WERI-Rb-1 (cell line): ENCODE data around the gene FBLN5.

ENCODE experiments used
- DNase-seq: peaks from one replicate; pipeline ENCODE4 v3.0.0-alpha.2; 2020
- H3K27ac ChIP-seq: fragments of 250-450 bp; sonication (Bioruptor Pico); 2 replicates; pipeline ENCODE4 v1.5.1; 2020; ENCODE audit warnings: mild to moderate bottlenecking, moderate library complexity
- H3K27me3 ChIP-seq: fragments of 250-450 bp; sonication (Bioruptor Pico); 2 replicates; pipeline ENCODE4 v1.5.1; 2021; ENCODE audit warnings: mild to moderate bottlenecking, low read depth, moderate library complexity; ENCODE audit not compliant: insufficient read depth, severe bottlenecking
- H3K36me3 ChIP-seq: fragments of 250-450 bp; sonication (Bioruptor Pico); 2 replicates; pipeline ENCODE4 v1.5.1; 2020; ENCODE audit warnings: mild to moderate bottlenecking, moderate library complexity
- H3K4me3 ChIP-seq: 2 replicates; pipeline ENCODE4 v1.5.1; 2011; ENCODE audit warnings: low read depth, mild to moderate bottlenecking, control low read depth, low read length
- H3K9me3 ChIP-seq: fragments of 250-450 bp; sonication (Bioruptor Pico); 2 replicates; pipeline ENCODE4 v1.5.1; 2021; ENCODE audit warnings: mild to moderate bottlenecking, moderate library complexity; ENCODE audit not compliant: severe bottlenecking
- CTCF ChIP-seq: IDR thresholded peaks from 2 replicates; pipeline ENCODE4 v1.5.1; 2011; ENCODE audit warnings: low read depth, mild to moderate bottlenecking, control low read depth, inconsistent platforms, low read length

FBLN5 gene

DNA sequence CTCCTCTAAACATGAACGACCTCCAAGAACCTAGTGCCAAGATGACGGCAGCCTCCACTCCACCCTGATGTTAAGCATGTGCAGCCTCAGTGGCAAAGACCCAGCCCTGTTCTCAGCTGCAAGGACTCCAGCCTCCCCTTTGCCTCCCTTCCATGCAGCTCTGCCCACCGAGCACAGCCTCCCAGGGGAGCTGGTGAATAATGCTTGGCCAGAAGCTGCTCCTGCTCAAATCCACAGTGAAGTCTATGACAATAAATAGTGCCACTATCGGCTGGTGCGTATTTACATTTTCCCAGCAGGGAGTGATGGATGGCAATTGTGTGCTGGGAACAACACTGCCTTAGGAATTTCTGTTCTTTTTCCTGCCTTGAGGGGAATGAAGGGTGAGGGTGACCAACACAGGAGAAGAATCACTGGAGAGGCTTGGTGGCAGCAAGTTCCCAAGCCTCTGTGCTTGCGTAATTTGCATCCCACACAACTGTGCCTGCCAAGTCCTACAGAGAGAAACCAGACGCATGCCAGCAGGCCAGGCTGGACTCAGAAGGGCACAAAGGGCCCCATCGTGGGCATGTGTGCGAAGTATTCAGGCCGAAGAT, 50.3 kb downstream of the FBLN5 start:
- Histone ChIP-seq H3K9me3 (no peaks in the 10 kb centered on the region), H3K27me3 (no peaks in the 10 kb centered on the region), H3K36me3 (no peaks in the 10 kb centered on the region), H3K4me3 (no peak overlapping the region), H3K27ac (no peak overlapping the region)
- no peak for TF ChIP-seq CTCF
- DNase-seq, result no peak

DNA sequence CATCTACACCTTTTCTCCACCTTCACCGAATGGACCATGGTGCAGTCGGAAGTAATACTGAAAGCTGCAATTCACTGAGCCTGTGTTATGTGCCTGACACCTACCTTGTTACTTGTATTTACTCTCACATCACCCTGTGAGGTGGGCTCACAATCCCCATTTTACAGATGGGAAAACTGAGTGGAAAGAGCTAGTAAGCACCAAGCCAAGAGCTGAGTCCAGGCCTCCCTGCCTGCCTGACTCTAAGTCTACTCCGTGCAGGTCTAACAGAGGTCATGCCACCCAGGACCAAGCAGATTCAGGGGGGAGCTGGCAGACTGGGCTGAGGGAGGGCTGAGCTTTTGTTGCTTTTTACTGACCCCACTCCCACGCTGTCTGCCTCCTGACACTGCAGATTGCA, 51.1 kb downstream of the FBLN5 start:
- Histone ChIP-seq H3K36me3 (no peaks in the 10 kb centered on the region), H3K9me3 (no peaks in the 10 kb centered on the region), H3K27ac (no peak overlapping the region), H3K4me3 (no peak overlapping the region), H3K27me3 (no peaks in the 10 kb centered on the region)
- DNase-seq, result no peak
- TF ChIP-seq CTCF, result no peak

- H3K9me3 ChIP-seq, result no peaks in the 10 kb centered on the region
Observed at GRCh38 chr14:91893669-91894068, 53.8 kb downstream of the FBLN5 start.

GRCh38 chr14:91893007-91893406, 54.5 kb downstream of the FBLN5 start:
- DNase-seq, result peak; percentile 48
- Histone ChIP-seq H3K4me3 (no peak overlapping the region), H3K9me3 (no peaks in the 10 kb centered on the region), H3K27ac (no peak overlapping the region), H3K27me3 (no peaks in the 10 kb centered on the region), H3K36me3 (no peaks in the 10 kb centered on the region)
- peak; percentile 78 for TF ChIP-seq CTCF

More at GRCh38 chr14:91893669-91894068, 53.8 kb downstream of the FBLN5 start:
- Histone ChIP-seq H3K27me3 (no peaks in the 10 kb centered on the region), H3K27ac (no peak overlapping the region), H3K4me3 (no peak overlapping the region), H3K36me3 (no peaks in the 10 kb centered on the region)
- no peak for DNase-seq
- no peak for TF ChIP-seq CTCF

DNA sequence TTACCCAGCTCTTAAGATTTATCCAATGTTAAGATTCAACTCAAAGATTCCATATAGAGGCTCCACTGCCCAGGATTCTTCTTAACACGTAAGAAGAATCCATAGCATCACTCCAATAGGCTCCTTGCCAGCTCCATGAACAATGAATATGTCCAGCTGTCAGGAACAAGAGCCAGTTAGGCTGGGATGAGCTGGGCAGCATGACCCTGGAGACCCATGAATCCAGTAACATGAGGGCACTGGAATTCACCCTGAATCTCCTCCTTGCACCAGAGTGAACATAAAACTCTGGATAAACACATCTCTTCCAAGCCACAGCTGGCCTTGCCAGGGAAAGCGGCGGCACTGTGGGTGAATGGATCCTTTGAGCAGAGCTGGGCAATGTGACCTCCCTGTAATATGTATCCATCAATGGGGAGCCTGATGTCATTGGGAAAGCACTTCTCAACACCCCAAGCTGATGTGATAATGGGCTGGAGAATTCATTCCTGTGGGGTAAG, 55.7 kb downstream of the FBLN5 start:
- Histone ChIP-seq H3K27me3 (no peaks in the 10 kb centered on the region), H3K27ac (no peak overlapping the region), H3K4me3 (no peak overlapping the region), H3K36me3 (no peaks in the 10 kb centered on the region), H3K9me3 (no peaks in the 10 kb centered on the region)
- DNase-seq, result no peak
- TF ChIP-seq CTCF, result no peak

GRCh38 chr14:91891101-91891500, 56.4 kb downstream of the FBLN5 start:
- no peak for TF ChIP-seq CTCF
- no peak for DNase-seq
- no peak overlapping the region for H3K27ac ChIP-seq
- no peak overlapping the region for H3K4me3 ChIP-seq
- no peaks in the 10 kb centered on the region for H3K36me3 ChIP-seq
- H3K9me3 ChIP-seq, result no peaks in the 10 kb centered on the region
- no peaks in the 10 kb centered on the region for H3K27me3 ChIP-seq
